ENCODE measurements around the gene CLCN4. TPM values are rescaled to one million over a fixed set of nuclear protein-coding genes. Genes with fewer than 3 reads are reported as not detected.

The CLCN4 gene
- total and polyA plus RNA-seq, 10 of the 15 experiments (the other 5 are each of a cell fraction or from before 2014, with no cell fraction given): 0.90 to 6.9 (median 2.9) TPM

GRCh38 chrX:10111364-10112148 is 45.2 kb upstream of the CLCN4 start (continued):
- TF ChIP-seq POLR2AphosphoS5 (IDR thresholded peaks at IDR 0.05; ENCODE audit: low read length): peak; percentile 27; the same call in 1 of the 2 replicates
- TF ChIP-seq ZNF24 (IDR thresholded peaks at IDR 0.05): no peak
- TF ChIP-seq MEF2A (IDR thresholded peaks at IDR 0.05; ENCODE audit: insufficient read depth, low read depth, low read length): 0 out of 2 replicates have a peak, but pooled peaks have one; percentile 5
- TF ChIP-seq BRCA1 (IDR thresholded peaks at IDR 0.05; ENCODE audit: low read depth, low read length): no peak
- TF ChIP-seq PML (IDR thresholded peaks at IDR 0.05; ENCODE audit: low read length): 0 out of 2 replicates have a peak, but pooled peaks have one; percentile 69
- TF ChIP-seq NFYB (IDR thresholded peaks at IDR 0.05; ENCODE audit: insufficient read depth, low read depth, low read length): 0 out of 2 replicates have a peak, but pooled peaks have one; percentile 10
- no peak; the same call in none of the 2 replicates for TF ChIP-seq NR2F1 (conservative IDR thresholded peaks at IDR 0.05)
- TF ChIP-seq NBN (IDR thresholded peaks at IDR 0.05): no peak
- peak in 1 of 2 experiments; percentile 20; a peak in 1 of 4 replicates for TF ChIP-seq IKZF2 (IDR thresholded peaks at IDR 0.05)
- 0 out of 2 replicates have a peak, but pooled peaks have one; percentile 7 for TF ChIP-seq ATF7 (IDR thresholded peaks at IDR 0.05; ENCODE audit: low read depth)
- peak; percentile 91; the same call in 1 of the 2 replicates for TF ChIP-seq FOXM1 (IDR thresholded peaks at IDR 0.05; ENCODE audit: low read depth, low read length)
- peak; percentile 7 for TF ChIP-seq BCL3 (IDR thresholded peaks at IDR 0.05; ENCODE audit: borderline replicate concordance, insufficient read depth, low read depth, low read length, poor library complexity, severe bottlenecking)
- peak; percentile 46 to 63; a peak in 3 of 4 replicates for TF ChIP-seq EP300 (IDR thresholded peaks at IDR 0.05; ENCODE audit: borderline replicate concordance in 1 of 2, control insufficient read depth in 1 of 2, low read depth in 2 of 2, low read length in 2 of 2)
- TF ChIP-seq NFIC (IDR thresholded peaks at IDR 0.05; ENCODE audit: low read depth, low read length): peak; percentile 88
- TF ChIP-seq YY1 (IDR thresholded peaks at IDR 0.05; ENCODE audit: low read depth, low read length): 0 out of 2 replicates have a peak, but pooled peaks have one; percentile 2
- peak; percentile 78 for TF ChIP-seq ZNF687 (IDR thresholded peaks at IDR 0.05)
- peak in 1 of 2 experiments; percentile 41; a peak in 2 of 4 replicates for TF ChIP-seq BHLHE40 (IDR thresholded peaks at IDR 0.05; ENCODE audit: borderline replicate concordance in 1 of 2, low read depth in 2 of 2, low read length in 1 of 2)
- TF ChIP-seq REST (IDR thresholded peaks at IDR 0.05; ENCODE audit: low read depth, low read length): no peak
- peak; percentile 66; the same call in 1 of the 2 replicates for TF ChIP-seq DPF2 (IDR thresholded peaks at IDR 0.05)
- no peak for TF ChIP-seq NR2C2 (IDR thresholded peaks at IDR 0.05; ENCODE audit: borderline replicate concordance, control insufficient read depth, insufficient read length, low read depth)
- TF ChIP-seq BCL11A (IDR thresholded peaks at IDR 0.05; ENCODE audit: low read depth, low read length): peak; percentile 80

Data from GM12878 (cell line).